SIG-M5 treated with dmso at 0.1 percent for 504 hours (cell line): Measurements from ENCODE around the gene RHOJ.
"Not testable (repeated sequence)": the region's sequence is repeated elsewhere in the genome, so short reads cannot be mapped to it uniquely, and the experiment has no call there.

ENCODE experiments used
- DNase-seq: peaks from one replicate; lab custom pipeline; 2025; ENCODE audit not compliant: unreplicated experiment; lab: John Stamatoyannopoulos, UW

Gene RHOJ

DNA sequence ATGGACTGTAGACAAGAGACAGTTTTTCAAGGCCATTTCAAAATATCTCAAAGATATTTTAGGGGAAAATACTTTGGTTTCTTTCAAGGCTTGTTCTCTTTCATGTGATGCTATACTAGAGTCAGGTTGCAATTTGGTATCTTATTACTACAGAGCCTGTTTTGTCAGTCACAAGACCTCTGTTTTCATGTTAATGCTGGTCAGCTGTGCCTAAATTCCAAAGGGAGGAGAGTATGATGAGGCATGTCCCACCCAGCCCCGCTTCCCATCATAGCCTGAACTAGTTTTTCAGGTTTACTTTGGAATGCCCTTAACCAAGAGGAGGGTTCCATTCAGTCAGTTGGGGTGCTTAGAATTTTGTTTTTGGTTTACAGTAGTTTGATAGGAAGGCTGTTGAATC lies 61.9 kb downstream of the RHOJ start:
- DNase-seq: no peak

DNA sequence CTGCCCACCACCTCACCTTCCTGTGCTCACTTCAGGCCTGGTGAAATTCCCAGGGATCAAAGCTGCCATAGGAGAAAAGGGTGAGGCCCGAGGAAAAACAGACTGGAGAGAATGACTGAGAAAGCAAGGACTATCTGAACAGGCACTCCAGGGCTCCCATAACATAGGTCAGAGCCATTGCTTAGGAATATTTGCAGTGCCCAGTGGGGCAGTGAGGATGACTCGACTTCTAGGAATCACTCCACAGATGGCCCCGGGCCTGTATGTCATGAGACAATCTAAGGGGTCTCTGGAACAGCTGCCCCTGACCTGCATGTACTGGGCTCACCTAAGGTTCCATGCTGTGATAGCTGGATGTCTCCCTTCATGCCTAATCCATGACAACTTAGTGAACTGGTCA lies 62.9 kb downstream of the RHOJ start:
- no peak for DNase-seq

DNA sequence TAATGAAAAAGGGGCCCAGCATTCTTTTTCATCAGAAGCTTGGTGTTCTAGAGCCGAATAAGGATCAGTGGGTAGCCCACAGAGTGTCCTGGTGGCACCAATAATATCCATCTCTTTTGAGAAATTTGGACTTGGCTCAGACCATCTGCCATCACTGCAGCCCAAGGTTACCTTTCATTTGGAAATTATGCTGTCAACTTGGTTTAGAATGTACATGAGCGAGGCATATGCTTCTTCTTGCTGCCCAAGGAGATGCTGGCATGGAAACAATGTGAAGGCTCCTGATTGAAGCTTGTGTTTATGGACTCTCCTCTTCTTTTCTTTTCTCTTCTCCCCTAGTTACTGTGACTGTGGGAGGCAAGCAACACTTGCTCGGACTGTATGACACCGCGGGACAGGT lies 64.5 kb downstream of the RHOJ start:
- DNase-seq: no peak

DNA sequence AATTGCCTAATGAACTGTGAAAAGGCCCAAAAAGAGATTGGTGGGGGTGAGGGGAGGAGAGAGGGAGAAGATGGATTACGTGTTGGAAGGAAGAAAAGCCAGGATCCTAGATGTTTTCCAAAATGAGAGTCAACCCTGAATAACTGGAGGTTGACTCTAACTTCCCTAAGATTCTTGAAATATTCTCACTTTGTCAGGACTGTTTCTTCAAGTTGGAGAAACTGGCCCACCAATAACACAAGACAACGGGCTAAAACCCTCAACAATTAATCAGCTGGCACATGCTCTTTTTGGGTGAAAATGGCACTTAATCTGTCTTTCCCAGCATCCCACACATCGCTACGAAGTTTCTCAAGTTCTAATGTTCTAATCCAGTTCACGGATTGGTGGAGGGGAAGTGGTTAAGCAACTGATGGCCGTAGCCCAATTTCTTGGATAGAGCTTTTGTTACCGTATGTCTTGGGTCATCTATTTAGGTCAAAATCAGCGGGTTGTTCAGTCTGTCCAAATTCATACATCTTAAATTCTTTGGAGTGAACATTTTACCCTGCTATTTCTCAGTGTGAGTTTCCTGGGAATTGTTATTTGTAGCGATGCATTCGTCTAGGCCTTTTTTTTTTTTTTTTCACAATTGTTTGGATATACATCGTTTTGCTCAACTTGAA lies 65.5 kb downstream of the RHOJ start:
- DNase-seq: no peak

DNA sequence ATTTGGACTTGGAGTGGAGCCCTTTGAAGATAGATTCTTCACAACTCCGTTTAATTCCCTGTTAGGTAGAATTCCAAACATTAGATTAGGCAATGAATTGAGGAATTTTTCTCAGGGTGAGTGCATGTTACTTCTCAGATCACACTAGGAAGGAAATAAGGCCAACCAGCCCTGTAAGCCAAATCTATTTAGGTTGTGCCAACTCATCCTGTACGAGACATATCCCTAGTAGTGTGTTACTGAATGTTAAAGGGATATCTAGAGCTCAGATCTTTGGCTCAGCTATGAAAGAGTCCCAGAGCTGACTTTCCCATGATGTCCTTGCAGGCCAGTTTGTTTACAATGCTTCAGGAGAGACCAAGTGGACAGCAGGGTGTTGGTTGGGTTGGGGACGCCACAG lies 68.9 kb downstream of the RHOJ start:
- no peak for DNase-seq

DNA sequence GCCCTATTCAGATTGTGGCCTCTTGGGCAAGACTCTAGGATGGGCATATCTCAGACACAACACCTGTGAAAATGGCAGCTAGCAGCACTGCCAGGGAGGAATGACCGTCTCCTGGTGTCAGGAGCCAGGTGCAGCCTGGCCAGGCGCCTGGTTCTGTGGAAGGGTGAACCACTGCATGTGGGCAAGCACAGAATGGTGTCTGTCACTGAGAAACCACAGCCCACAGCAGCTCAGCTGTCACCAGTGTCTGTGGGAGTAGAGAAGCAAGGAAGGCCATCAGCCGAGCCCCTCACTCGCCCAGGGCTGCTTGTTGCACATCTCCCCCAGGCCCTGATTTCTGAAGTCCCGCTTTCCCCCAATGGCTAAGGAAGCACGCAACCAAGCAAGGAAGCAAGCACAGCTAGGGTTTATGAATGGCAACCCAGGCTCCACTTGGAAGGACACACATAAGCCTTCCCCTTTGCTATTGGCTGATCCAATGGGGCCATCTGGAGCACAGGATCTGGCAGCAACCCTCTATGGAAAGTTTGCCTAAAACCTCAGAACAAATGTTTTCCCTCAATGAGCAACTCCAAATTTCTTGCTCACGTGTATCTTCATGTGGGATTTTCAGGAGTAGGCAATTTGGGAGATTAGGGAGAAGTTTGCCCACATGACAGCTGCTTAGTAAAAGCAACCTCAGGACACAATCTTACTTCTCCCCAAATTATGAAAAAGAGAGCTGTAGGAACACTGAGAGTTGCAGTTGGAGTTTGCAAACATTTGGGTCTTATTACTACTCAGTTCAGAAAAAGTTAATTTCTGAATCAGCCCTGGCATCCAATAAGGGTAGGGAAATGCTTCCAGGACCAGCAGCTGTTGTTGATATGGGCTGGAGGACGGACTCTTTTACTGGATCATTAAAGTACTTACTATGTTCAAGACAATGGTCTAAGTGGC lies 69.7 kb downstream of the RHOJ start:
- DNase-seq: no peak

DNA sequence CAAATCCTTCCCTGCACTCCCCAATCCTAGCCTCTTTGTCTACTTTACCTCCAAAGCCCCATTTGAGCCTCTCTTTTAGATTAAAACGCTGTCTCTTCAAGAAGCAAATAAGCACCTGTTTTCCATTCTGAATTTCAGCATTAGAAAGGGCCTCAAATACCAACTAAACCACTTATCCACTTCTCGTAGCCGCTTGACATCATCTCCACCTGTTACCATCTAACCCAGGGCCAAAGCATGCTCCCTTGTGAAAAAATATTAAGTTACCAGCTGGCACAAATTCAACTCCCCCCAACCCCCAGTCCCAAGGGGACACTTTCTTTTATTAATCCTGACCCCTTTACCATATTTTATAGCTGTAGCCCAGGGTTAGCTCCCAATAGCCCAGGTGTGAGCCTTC lies 71.4 kb downstream of the RHOJ start:
- no peak for DNase-seq

DNA sequence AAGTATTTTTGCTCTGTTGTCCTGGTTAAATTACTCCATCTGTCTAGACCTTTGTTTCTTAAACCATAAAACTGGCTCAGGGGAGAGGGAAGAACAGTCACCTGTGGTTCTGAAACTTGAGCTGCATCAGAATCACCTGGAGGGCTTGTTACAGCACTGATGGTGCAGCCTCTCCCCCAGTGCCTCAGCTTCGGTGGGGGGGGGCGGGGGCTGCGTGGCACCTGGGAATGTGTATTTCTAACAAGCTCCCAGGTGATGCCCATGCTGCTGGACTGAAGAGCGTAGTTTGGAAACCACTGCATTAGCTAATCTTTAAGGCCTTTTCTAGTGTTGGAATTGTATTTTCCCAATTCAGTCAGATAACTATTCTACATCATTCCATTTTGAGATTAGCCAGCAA lies 71.8 kb downstream of the RHOJ start:
- DNase-seq: no peak

DNA sequence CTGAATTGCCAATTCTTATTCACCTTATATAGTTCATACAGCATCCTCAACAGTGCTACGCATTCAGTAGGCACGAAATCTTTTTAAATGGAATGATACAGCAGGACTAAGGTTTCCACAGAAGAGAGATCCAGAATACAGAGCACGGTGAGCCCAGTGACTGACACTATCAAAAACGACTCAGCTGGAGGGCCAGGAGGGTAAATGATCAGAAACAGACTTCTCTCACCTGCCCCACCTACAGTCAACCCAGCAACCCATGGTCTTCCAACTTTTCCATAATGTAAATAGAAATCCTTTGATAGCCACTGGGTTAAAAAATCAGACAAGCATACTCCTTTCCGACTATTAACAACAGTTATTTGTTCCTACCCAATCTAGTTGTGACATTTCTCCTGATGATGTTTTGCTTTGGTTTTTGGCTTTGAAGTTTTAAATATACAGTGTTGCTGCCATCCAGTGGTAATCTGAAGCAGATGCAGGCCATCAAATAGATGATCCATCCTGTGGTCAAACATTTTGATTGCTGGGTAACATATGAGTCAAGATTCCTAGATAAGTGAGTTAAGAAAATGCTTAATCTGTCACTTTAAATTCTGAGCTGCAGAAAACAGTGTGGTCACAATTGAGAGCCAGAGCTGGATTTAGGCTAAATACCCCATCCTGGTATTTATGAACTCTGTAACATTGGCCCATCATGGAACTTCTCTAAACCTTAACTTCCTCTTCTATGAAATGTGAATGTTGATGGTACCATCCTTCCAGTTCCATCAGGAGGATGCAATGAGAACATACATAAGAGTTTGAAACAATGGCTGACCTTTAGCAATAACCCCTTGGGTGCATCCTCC lies 72.5 kb downstream of the RHOJ start:
- peak; percentile 45 for DNase-seq

DNA sequence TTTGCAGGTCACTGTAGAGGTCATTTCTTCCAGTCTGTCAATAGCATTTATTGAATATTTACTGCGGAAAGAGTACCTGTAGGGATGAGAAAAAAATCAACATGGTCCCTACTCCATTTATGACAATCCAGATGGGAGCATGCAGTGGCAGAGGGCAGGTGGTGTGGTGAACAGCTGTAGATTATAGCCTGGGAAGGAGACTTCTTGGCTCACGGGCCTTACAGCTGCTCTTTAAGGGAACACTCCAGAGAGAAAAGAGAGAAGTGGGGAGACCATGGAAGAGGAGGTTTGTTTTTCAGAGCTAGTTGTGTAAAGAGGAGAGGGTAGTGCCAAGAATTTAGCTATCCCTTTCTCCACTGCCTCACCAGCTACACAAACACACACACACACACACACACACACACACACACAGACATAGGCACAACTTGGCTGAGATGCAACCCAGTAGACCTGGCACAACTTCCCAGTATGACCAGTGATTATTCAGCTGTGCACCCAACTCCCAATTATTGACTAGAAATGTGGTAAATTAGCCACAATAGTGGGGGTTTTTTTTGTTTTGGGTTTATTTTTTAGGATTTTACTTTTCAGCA lies 73.4 kb downstream of the RHOJ start:
- DNase-seq: no peak

DNA sequence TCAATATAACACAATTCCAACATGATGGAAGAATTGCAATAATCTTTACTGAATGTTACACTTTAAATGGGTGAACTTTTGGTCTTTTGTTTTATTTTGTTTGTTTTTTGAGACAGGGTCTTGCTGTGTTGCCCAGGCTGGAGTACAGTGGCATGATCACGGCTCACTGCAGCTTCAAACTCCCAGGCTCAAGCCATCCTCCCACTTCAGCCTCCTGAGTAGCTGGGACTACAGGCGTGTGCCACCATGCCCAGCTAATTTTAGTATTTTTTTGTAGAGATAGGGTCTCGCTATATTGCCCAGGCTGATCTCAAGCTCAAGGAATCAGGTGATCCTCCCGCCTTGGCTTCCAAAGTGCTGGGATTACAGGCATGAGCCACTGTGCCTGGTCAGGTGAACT lies 75.7 kb downstream of the RHOJ start:
- not testable (repeated sequence) for DNase-seq

DNA sequence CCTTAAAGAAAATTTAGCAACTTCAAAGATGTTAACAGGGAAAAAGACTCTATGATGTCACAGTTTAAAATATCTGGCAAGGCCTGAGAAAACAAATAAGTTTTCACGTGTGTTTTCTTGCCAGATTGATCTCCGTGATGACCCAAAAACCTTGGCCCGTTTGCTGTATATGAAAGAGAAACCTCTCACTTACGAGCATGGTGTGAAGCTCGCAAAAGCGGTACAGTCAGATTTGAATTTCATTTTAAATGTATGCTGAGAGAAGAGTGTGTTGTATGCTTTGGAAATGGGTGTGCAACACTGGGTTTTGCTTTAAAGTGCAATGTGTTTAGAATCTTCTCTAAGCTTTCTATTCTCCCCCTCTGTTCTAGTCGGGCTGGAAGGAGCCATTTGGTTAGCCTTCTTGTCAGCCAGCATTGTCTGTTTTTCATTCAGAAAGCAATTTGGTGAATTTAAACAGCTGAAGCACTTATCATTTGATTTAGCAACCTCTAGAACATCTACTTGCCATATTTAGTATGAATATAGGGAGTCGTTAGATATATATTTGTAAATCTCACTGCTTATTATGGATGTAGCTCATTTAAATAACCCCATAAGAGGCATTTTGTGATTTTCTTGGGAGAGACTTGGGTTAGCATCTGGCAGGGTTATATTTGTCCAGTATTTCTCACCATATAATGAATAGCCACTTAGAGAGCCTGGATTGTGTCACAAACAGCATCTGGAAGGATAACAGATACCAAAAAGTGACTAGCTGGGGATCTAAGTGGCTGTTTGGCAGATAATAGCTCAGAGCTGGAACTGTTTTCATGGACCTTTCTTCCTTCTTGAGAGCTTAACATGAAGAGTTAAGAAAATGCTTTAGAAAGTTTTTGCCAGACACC lies 79.0 kb downstream of the RHOJ start:
- DNase-seq: no peak

DNA sequence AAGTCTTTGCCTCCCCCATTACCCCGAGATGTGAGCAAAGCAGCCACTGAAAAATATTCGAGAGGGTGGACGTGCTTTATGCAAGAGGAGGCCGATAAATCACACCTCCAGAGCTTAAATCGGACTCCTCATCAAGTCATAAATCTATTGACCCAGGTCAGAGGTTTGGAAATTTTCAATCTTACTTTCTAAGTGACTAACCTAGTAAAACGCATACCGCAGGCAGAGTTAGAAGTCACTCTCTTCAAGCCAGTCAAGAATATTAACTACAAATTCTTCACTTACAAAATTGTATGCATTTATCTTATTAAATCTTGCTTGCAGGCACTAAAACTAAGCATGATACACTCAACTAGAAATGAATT lies 79.6 kb downstream of the RHOJ start:
- DNase-seq: no peak

DNA sequence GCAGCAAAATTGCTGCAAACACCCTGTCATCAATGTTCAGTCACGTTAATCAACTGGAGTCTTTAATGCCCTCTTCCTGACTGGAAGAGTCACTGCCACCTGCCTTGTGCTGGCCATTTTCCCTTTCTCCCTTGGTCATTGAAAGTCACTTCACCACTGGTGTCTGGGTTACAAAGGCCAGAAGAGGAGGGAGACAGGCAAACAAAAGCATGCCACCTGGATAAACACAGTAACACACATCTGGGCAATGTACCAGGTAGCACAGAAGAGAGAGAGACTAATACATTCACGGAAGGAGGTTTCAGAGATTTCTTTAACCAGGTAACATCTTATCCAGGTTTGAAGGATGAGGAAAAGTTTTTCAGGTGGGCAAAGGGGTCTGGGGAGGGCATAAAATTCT lies 81.8 kb downstream of the RHOJ start:
- DNase-seq: no peak

DNA sequence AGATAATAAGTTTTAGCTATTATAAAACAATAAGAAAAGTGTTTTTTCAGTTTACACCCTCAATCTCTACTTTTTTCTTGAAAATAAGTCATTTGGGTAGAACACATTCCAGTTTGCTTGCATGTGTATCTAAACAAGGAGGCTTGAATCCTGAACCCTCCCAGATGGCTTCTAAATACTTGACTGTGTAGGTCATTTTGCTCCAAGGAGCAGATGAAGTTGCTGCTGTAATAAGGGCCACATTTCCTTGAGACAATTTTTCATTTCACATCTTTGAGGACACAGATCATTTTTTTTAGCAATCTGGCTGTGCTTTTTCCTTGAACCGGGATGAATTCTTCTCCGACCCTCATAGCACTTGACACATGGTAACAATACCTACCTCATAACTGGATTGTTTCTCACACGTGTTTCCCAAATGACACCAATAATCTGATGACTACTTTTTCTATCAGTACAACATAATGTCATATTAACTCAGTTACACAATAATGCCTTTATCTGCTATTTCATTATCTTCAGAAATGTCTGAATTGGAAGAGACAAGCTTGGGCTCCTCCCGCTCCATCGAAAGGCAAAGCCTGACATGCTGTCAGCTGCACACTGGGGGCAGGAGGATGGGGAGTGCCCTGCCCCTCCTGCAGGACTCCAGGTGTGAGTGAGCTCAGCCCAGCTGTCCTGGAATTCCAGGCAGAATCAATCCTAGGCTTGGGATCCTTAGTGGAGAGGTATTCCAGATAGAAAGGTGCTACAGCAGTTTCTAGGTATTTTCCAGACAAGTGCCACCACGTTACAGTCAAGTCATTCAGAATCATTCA lies 83.6 kb downstream of the RHOJ start:
- no peak for DNase-seq

DNA sequence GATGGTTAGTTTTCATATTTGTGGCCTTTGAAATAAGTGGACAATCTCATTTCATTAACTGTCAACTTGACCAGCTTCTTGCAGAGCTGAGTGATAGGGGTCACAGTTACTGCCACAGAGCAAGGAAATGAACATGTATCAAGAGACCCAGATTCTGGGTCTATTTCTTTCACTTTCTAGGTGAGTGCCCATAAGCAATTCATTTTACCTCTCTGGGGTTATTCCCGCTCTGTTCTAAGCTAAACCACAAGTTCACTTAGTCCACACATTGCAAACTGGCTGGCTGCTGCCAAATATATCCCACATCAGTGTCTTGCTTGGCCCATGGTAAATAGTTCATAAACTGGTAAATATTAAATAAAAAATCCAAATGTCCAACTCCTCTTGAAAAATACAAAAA lies 84.6 kb downstream of the RHOJ start:
- no peak for DNase-seq

DNA sequence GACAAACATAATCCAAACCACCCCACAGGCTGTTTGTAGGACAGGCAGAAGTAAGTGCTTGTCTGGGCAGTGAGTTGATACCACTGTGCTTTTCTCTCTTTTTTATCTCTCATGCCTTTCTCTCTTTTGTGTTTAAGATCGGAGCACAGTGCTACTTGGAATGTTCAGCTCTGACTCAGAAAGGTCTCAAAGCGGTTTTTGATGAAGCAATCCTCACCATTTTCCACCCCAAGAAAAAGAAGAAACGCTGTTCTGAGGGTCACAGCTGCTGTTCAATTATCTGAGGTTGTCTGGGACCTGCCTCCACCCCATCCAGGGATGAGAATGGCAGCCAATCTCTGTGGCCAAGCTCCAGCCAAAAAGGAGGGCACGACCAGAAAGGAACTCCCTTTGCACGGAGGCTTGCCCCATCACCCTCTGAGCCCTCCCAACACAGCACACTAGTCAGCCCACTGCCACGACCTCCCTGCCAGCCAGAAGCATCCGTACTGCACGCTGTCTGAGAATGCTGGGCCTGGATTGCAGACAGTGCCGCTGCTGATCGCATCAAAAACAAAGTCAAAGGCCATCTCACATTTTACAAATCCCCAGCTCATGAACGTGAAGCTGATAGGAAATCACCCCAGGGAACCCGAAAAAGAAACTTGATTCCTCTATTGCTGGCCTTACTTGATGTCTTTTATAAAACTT lies 86.6 kb downstream of the RHOJ start:
- DNase-seq: no peak

DNA sequence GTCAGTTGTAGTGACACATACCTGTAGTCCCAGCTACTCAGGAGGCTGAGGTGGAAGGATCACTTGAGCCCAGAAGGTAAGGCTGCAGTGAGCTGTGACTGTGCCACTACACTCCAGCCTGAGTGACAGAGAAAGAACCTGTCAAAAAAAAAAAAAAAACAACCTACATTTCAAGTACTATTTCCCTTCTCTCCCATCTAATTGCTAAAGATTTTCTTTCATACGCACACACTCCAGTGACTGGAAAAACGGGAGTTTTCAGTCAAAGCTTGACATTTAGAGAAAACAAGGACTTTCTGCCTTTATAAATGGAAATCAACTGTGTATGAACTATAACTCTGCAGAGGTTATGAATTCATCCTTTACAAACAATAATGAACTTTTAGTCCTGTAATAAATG lies 88.6 kb downstream of the RHOJ start:
- no peak for DNase-seq

DNA sequence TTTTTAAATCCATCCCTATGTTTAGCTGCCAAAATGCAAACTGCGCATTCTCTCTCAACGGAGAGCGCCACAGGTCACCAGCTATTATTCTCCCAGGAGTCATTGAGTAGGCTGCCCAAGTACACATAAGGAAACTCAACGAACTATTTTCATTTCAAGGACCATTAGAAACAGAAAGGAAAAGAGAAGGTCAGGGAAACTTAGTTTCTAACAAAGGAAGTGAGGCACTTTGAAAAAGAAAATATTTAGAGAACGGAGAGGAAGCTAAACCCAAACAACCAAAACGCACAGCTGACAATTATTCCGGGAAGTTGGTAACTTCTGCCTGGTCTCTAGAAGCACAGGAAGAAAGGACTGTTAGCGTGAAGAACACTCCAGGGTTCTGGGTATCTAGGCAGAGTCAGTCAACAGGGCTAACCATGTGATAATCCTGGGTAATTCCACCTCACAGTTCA lies 91.0 kb downstream of the RHOJ start:
- DNase-seq: no peak
